ENCODE data around the gene VSTM4. TPM values are rescaled to one million over a fixed set of nuclear protein-coding genes. Genes with fewer than 3 reads are reported as not detected.
A peak's percentile ranks its signal among the peaks of the same experiment; 100 is the strongest.

Gene VSTM4
- total RNA-seq, 1 experiment from 2014 or later, result 0.13 TPM

GRCh38 chr10:48982584-48982983, 132.7 kb downstream of the VSTM4 start:
- no peak for DNase-seq (ENCODE audit: low read depth, low spot score)
- Histone ChIP-seq H3K4me1 (ENCODE audit: control insufficient read depth, insufficient read depth, low read length) (no peaks in the 10 kb centered on the region), H3K4me3 (ENCODE audit: low read depth in 2 of 2, low read length in 2 of 2) (no peak overlapping the region), H3K27ac (ENCODE audit: low read length) (no peak overlapping the region), H3K27me3 (ENCODE audit: control insufficient read depth, insufficient read depth, low read length) (no peaks in the 10 kb centered on the region), H3K36me3 (ENCODE audit: control insufficient read depth, insufficient read depth, low read length) (no peaks in the 10 kb centered on the region), H3K9me3 (ENCODE audit: control insufficient read depth, insufficient read depth, low read depth, low read length) (no peaks in the 10 kb centered on the region)
- intact Hi-C loops (cut with micrococcal nuclease; ENCODE audit: unreplicated experiment), result loop anchor here (5.0 to 10.0 kb wide), 5 partner anchors 180 to 530 kb away; partner anchors contain the start of genes C10orf71 and DRGX
- ATAC-seq, result no peak
- TF ChIP-seq POLR2AphosphoS5 (IDR thresholded peaks at IDR 0.05; ENCODE audit: low read depth, low read length), result no peak
- no peak for TF ChIP-seq SIN3A (IDR thresholded peaks at IDR 0.05; ENCODE audit: borderline replicate concordance, insufficient read depth, low read depth, low read length)
- TF ChIP-seq REST (IDR thresholded peaks at IDR 0.05; ENCODE audit: insufficient read depth in 1 of 2, low read depth in 2 of 2, low read length in 1 of 2), result no peak
- TF ChIP-seq CTCF (IDR thresholded peaks at IDR 0.05), result no peak
- TF ChIP-seq TCF7L2 (IDR thresholded peaks at IDR 0.05; ENCODE audit: low read depth, low read length), result no peak
- no TSS peak for BruUV-seq (replicated peaks)
- in situ Hi-C loops (cut with HindIII; ENCODE audit: low pct_unique_long_range_greater_than_20kb, low sequenced_read_pairs), result no loop called here
- ChIA-PET POLR2A (no interaction called here), CTCF (interaction anchor here (1.2 kb wide), 1 partner anchor 182 kb away, joined by 3 read pairs; no protein-coding TSS in a partner anchor)

GRCh38 chr10:48981310-48981907, 133.9 kb downstream of the VSTM4 start:
- intact Hi-C loops (cut with micrococcal nuclease; ENCODE audit: unreplicated experiment) (loop anchor here (5.0 to 10.0 kb wide), 5 partner anchors 181 to 531 kb away; partner anchors contain the start of genes C10orf71 and DRGX), in situ Hi-C loops (cut with HindIII; ENCODE audit: low pct_unique_long_range_greater_than_20kb, low sequenced_read_pairs) (no loop called here)
- POLR2A ChIA-PET, result no interaction called here
- Histone ChIP-seq H3K27me3 (ENCODE audit: control insufficient read depth, insufficient read depth, low read length) (no peaks in the 10 kb centered on the region), H3K4me1 (ENCODE audit: control insufficient read depth, insufficient read depth, low read length) (no peaks in the 10 kb centered on the region), H3K36me3 (ENCODE audit: control insufficient read depth, insufficient read depth, low read length) (no peaks in the 10 kb centered on the region), H3K27ac (ENCODE audit: low read length) (no peak overlapping the region), H3K9me3 (ENCODE audit: control insufficient read depth, insufficient read depth, low read depth, low read length) (no peaks in the 10 kb centered on the region), H3K4me3 (ENCODE audit: low read depth in 2 of 2, low read length in 2 of 2) (no peak overlapping the region)
- BruUV-seq (replicated peaks), result no TSS peak
- CTCF ChIA-PET, result interaction anchor here (1.2 kb wide), 1 partner anchor 183 kb away, joined by 3 read pairs; no protein-coding TSS in a partner anchor
- DNase-seq (ENCODE audit: low read depth, low spot score), result peak; percentile 15
- ATAC-seq, result peak; percentile 92
- no peak for TF ChIP-seq SIN3A (IDR thresholded peaks at IDR 0.05; ENCODE audit: borderline replicate concordance, insufficient read depth, low read depth, low read length)
- TF ChIP-seq CTCF (IDR thresholded peaks at IDR 0.05), result peak; percentile 97
